GM10248 (cell line): ENCODE results near the gene SIGLEC5.
"Not testable (repeated sequence)": the region's sequence is repeated elsewhere in the genome, so short reads cannot be mapped to it uniquely, and the experiment has no call there.

Experiments used
- CTCF ChIA-PET: fragments of 300-600 bp; sonication (Branson Sonifier 250); formaldehyde crosslinking; extraction: SDS; loops from one replicate; lab custom pipeline; 2021; ENCODE audit warnings: antibody characterized with exemption; lab: Yijun Ruan, JAX
- POLR2A ChIA-PET: fragments of 350-650 bp; sonication (Branson Sonifier 250); formaldehyde crosslinking; extraction: SDS; loops from one replicate; lab custom pipeline; 2020; ENCODE audit warnings: antibody characterized with exemption; lab: Yijun Ruan, JAX
- DNase-seq: peaks from one replicate; pipeline ENCODE4 v3.0.0; 2012; ENCODE audit errors: extremely low spot score
- TF ChIP-seq, protein P1 (sequence below): IDR thresholded peaks from 2 replicates; pipeline ENCODE4 v1.5.1; 2012; ENCODE audit warnings: mild to moderate bottlenecking, low read depth; ENCODE audit errors: extremely low read depth, missing control alignments, control extremely low read depth

Gene SIGLEC5

DNA sequence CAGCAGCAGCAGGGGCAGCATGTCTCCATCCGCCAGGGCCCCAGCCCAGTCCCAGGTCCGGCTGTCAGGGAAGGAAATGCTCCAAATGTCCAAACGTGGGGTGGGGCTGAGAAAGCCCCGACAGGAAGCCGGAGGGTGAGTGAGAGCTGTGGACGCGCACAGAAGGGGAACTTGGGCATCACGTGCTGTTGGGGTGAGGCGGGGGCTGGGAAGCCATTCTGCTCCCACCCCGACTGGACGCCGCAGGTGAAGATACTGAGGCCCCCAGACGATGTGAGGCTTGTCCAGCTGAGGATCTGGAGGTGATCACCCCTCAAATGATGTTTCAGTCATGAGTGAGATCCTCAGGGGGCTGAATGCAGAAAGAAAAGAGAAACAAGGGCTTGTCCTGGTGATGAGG lies at the start of gene SIGLEC5:
TSS of gene SIGLEC5 (minus strand) at position 87 of the 400 bp plus-strand sequence. CDS start at position 21, 66 bp downstream.
- CTCF ChIA-PET: interaction anchor here (1.0 to 1.4 kb wide), 3 partner anchors 9 to 158 kb away, joined by 3 to 5 read pairs (median 3); no protein-coding TSS in a partner anchor
- POLR2A ChIA-PET, DNase-seq: not testable (repeated sequence)

DNA sequence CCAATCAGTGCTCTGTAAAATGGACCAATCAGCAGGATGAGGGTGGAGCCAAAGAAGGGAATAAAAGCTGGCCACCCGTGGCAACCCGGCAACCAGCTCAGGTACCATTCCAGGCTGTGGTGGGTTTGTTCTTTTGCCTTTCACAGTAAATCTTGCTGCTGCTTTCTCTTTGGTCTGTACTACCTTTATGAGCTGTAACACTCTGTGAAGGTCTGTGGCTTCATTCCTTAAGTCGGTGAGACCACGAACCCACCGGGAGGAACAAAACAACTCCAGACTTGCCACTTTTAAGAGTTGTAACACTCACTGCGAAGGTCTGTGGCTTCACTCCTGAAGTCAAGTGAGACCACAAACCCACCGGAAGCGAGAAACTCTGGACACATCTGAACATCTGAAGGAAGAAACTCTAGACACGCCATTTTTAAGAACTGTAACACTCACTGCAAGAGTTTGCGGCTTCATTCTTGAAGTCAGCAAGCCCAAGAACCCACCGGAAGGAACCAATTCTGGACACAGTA lies 46.4 kb upstream of the SIGLEC5 start:
- ChIA-PET POLR2A (no interaction called here), CTCF (interaction anchor here (0.9 to 2.9 kb wide), 4 partner anchors 15 to 101 kb away, joined by 3 to 15 read pairs (median 4); no protein-coding TSS in a partner anchor)
- TF ChIP-seq, protein P1, sequence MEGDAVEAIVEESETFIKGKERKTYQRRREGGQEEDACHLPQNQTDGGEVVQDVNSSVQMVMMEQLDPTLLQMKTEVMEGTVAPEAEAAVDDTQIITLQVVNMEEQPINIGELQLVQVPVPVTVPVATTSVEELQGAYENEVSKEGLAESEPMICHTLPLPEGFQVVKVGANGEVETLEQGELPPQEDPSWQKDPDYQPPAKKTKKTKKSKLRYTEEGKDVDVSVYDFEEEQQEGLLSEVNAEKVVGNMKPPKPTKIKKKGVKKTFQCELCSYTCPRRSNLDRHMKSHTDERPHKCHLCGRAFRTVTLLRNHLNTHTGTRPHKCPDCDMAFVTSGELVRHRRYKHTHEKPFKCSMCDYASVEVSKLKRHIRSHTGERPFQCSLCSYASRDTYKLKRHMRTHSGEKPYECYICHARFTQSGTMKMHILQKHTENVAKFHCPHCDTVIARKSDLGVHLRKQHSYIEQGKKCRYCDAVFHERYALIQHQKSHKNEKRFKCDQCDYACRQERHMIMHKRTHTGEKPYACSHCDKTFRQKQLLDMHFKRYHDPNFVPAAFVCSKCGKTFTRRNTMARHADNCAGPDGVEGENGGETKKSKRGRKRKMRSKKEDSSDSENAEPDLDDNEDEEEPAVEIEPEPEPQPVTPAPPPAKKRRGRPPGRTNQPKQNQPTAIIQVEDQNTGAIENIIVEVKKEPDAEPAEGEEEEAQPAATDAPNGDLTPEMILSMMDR: no peak
- DNase-seq: no peak

DNA sequence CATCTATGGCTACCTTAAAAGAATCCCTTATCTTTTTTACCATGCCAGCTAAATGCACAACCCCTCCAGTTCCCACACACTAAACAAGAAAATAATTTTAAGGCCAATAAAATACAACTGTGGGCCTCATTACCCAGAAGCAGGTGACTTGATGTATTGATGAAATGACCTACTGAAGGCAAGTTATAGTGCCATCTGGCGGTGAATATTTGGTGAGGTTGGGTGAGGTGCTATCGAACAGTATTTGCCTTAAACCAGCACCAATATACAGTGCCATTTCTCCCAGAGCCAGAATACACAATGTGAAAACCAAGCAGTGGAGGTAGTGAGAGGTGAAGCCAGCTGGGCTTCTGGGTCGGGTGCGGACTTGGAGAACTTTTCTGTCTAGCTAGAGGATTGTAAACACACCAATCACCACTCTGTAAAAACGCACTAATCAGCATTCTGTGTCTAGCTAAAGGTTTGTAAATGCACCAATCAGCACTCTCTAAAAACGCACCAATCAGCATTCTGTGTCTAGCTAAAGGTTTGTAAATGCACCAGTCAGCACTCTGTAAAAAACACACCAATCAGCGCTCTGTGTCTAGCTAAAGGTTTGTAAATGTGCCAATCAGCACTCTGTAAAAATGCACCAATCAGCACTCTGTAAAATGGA lies 45.8 kb upstream of the SIGLEC5 start:
- DNase-seq: not testable (repeated sequence)
- TF ChIP-seq, protein P1: peak; percentile 14
- ChIA-PET CTCF (interaction anchor here (0.9 to 2.9 kb wide), 4 partner anchors 15 to 102 kb away, joined by 3 to 15 read pairs (median 4); no protein-coding TSS in a partner anchor), POLR2A (interaction anchor here (0.7 kb wide), 1 partner anchor 14 kb away, joined by 3 read pairs; no protein-coding TSS in a partner anchor)

GRCh38 chr19:51668216-51668615 lies 38.0 kb upstream of the SIGLEC5 start:
- ChIA-PET POLR2A (no interaction called here), CTCF (interaction anchor here (1.4 to 3.2 kb wide), 3 partner anchors 7 to 247 kb away, joined by 7 to 17 read pairs (median 13); no protein-coding TSS in a partner anchor)
- TF ChIP-seq, protein P1: no peak
- no peak for DNase-seq

GRCh38 chr19:51664997-51665396 lies 34.8 kb upstream of the SIGLEC5 start:
- ChIA-PET POLR2A (no interaction called here), CTCF (interaction anchor here (1.0 to 9.4 kb wide), 2 partner anchors 8 to 188 kb away, joined by 3 to 250 read pairs; partner anchors contain the start of gene CEACAM18)
- TF ChIP-seq, protein P1: no peak
- DNase-seq: no peak

- ChIA-PET POLR2A (no interaction called here), CTCF (interaction anchor here (9.4 kb wide), 1 partner anchor 188 kb away, joined by 250 read pairs; the partner anchor contains the start of gene CEACAM18)
These were observed 33.9 kb upstream of the SIGLEC5 start for GRCh38 chr19:51664131-51664530.

More at GRCh38 chr19:51664131-51664530, 33.9 kb upstream of the SIGLEC5 start:
- TF ChIP-seq, protein P1: no peak
- DNase-seq: no peak
